GM21390 (cell line): ENCODE measurements around the gene TEDDM1.
"Not testable (repeated sequence)": the region's sequence is repeated elsewhere in the genome, so short reads cannot be mapped to it uniquely, and the experiment has no call there.

Experiments
- ATAC-seq: cut with Tn5 transposase; IDR thresholded peaks from one replicate; pipeline ENCODE4 v1.9.1; 2021; ENCODE audit not compliant: unreplicated experiment

Gene TEDDM1

GRCh38 chr1:182381962-182382819, 18.3 kb downstream of the TEDDM1 start:
- ATAC-seq = no peak

- no peak for ATAC-seq
Measured at GRCh38 chr1:182380199-182380598, 20.3 kb downstream of the TEDDM1 start.

- not testable (repeated sequence) for ATAC-seq
Measured at GRCh38 chr1:182379781-182380180, 20.7 kb downstream of the TEDDM1 start.

- no peak for ATAC-seq
Measured at GRCh38 chr1:182376936-182377574, 23.4 kb downstream of the TEDDM1 start.

GRCh38 chr1:182374101-182374834, 26.2 kb downstream of the TEDDM1 start:
- no peak for ATAC-seq

- ATAC-seq = no peak
Measured at GRCh38 chr1:182370532-182370931, 29.9 kb downstream of the TEDDM1 start.

GRCh38 chr1:182368903-182369302, 31.6 kb downstream of the TEDDM1 start:
- no peak for ATAC-seq

- no peak for ATAC-seq
Measured at GRCh38 chr1:182368358-182368757, 32.1 kb downstream of the TEDDM1 start.

GRCh38 chr1:182367926-182368325, 32.5 kb downstream of the TEDDM1 start:
- no peak for ATAC-seq

GRCh38 chr1:182366596-182366995, 33.9 kb downstream of the TEDDM1 start:
- no peak for ATAC-seq

GRCh38 chr1:182359645-182360044, 40.8 kb downstream of the TEDDM1 start:
- no peak for ATAC-seq

- no peak for ATAC-seq
Measured at GRCh38 chr1:182357913-182358312, 42.6 kb downstream of the TEDDM1 start.

GRCh38 chr1:182357171-182357570, 43.3 kb downstream of the TEDDM1 start:
- no peak for ATAC-seq

GRCh38 chr1:182355723-182356098, 44.8 kb downstream of the TEDDM1 start:
- no peak for ATAC-seq

GRCh38 chr1:182351790-182352364, 48.6 kb downstream of the TEDDM1 start:
- no peak for ATAC-seq

GRCh38 chr1:182350839-182351238, 49.6 kb downstream of the TEDDM1 start:
- no peak for ATAC-seq

- ATAC-seq = no peak
Measured at GRCh38 chr1:182348961-182349747, 51.3 kb downstream of the TEDDM1 start.
